Measurements from ENCODE around the gene RPS3.
"Not testable (repeated sequence)": the region's sequence is repeated elsewhere in the genome, so short reads cannot be mapped to it uniquely, and the experiment has no call there.

Gene RPS3

DNA sequence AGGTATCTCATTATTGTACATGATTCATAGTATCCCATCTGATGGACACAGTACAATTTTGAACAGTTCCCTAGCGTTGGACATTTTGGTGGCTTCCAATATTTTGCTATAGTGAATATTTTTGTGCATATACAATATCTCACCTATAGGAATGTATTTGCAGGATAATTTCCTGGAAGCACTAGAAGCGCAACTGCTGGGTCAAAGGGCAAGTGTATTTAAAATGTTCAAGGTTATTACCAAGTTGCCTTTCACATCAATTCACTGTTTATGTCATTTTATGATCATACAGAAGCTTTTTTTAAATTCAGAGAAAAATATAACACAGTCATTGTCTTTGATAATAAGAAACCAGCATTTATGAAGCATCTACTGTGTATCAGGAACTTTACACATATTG lies 19.1 kb upstream of the RPS3 start:
- no peak for DNase-seq (ENCODE audit: low spot score)

DNA sequence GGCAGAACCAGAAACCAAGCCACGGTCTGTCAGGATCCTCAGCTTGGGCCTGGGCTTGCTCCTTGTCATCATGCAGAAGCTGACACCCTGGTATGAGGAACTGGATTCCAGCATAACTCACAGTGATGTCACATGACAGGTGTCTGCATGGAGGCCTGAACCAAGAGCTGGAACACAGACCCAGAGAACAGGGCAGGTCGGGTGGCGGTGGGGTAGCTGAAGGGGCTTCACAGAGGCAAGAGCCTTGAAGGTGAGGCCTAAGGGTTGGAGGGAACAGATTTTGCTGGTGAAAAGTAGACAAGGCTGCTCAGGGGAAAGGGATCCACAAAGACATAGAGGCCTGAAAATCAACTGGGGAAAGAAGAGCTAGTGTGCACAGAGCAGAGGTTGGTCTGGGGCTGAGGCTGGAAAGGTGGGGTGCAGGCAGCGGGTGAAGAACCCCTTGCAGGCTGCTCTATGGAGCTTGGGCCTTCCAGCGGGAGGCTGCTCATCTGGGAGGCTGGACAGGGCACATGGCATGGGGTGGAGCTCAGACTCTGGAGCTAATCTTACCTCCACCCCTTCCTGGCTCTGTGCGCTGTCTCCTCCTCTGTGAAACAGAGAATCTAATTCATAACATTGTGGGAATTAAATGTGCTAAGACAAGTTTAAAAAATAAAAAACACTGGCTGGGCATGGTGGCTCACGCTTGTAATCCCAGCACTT lies 18.4 kb upstream of the RPS3 start:
- DNase-seq (ENCODE audit: low spot score): no peak

DNA sequence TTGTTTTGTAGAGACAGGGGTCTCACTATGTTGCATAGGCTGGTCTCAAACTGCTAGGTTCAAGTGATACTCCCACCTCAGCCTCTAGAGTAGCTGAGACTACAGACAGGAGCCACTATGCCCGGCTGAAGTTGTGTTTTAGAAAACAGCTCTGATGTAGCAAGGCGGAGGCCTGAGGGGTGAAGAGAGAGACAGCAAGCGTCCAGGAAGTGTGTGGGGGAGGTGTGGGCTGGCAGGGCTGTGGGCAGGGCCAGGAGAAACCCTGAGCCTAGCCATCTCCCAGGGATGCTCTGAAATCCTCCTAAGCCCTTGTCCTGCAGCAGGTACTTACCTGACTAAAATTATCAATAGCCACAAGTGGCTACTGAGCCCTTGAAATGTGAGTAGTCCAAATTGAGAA lies 16.1 kb upstream of the RPS3 start:
- DNase-seq (ENCODE audit: low spot score): no peak

DNA sequence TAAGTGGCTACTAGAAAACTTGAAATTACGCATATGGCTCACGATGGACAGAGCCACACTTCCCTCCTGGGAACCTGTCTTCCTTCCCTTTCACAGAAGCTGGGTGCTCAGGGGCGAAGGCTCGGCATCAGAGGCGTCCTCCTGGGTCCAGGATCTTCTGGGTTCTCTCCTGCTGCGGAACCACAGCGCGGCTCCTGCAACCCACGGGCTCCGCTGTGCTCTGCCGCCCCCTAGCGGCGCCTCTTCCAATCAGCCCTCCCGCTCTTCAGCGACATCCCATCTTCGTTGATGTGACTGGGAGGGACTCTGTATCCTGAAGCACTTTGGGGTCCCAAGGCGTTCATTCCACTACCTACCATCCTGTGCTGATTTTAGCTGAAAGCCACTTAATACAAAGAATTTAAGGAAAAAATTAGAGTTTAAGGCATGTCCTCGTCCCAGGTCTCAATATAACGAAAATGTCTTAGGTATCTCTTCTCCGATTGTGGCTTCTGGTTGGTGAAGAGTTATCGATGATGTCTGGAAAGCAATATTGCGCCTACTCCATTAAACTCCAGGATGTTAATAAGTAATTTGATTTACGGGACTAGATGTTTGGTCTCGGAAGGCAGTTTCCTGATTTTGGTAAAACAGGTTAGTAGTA lies 14.8 kb upstream of the RPS3 start:
- peak; percentile 73 for DNase-seq (ENCODE audit: low spot score)

DNA sequence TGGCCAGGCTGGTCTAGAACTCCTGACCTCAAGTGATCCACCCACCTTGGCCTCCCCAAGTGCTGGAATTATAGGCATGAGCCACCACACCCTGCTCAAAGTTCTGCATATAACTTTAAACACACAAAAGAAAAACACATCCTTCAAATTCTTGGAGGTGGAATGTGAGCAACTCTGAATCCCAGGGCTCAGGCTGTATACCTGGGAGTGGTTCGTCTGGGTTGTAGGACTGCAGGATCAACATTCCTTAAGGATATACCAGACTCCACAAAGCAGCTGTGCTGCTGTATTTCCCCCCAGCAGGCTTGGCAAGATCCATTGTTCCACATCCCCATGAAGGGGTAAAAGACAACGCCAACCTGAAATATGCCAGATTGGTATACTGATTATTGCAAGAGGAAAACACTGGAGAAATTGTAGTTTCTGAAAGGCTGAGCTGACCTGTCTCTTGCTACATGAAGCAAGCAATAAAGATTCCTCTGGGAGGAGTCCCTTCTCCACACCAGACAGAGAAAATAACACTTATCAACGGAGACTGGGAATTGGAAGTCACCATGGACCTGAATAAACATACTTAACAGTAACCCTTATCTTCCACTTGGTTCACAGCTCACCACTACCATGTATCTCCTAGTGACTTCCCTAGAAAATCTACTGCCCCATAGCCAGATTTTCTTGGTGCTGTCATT lies 12.2 kb upstream of the RPS3 start:
- no peak for DNase-seq (ENCODE audit: low spot score)

DNA sequence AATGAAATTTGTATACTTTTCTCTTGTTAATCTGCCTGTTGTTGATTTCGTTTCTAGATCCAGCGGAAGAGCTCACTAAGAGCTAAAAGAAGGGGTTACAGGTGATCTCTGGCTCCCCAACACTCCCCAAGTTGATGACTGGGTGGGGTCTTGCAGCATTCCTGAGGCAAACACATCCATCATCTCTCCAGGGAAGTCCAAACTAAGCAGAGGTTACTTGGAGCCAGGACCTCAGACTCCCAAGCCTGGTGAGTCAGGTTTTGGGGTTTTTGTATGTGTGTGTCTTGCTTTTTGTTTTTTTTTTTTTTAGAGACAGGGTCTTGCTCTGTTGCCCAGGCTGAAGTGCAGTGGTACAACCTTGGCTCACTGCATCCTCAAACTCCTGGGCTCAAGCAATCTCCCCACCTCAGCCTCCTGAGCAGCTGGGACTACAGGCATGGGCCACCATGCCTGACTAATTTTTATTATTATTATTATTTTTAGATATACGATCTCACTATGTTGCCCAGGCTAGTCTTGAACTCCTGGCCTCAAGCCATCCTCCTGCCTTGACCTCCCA lies 11.5 kb upstream of the RPS3 start:
- DNase-seq (ENCODE audit: low spot score): no peak

DNA sequence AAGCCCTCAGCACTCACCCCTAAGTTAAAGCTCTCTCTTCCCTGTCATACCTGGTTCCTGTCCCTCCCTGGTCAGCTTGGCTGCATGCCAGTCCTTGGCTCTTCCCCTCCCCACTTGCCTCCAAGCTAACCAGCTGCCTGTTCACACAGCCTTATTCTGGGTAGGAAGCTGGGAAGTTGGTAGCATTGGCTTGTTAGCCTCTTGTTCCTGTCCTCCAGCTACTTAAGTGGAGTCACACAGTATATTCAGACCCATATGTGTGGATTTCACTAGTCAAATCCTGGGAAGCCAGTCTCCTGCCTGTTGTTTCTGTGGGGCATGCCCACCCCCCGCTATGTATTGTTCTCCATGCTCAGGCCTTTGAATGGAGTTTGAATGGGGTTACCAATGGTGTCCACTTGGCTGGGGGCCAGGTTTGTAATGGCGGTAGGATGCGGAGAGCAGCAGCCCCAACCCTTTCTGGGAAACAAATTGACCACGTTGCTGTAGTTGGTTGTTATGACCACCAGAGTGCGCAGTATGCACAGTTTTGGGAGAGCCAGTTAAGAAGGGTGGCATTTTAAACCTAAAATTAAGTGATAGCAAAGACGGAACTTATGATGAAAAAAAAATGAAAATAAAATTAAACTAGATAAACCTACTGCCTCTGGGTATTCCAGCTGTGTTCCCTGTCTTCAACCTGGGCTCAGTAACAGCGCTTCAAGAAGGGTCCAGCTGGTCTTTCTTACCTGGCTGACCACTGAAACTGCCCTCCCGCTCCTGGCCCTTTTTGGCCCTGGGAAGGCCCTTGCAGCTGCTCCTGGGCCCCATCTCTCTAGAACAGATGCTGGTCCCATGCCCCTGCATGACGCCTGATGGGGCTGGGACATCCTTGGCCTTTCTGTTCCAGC lies 10.7 kb upstream of the RPS3 start:
- peak; percentile 89 for DNase-seq (ENCODE audit: low spot score)

DNA sequence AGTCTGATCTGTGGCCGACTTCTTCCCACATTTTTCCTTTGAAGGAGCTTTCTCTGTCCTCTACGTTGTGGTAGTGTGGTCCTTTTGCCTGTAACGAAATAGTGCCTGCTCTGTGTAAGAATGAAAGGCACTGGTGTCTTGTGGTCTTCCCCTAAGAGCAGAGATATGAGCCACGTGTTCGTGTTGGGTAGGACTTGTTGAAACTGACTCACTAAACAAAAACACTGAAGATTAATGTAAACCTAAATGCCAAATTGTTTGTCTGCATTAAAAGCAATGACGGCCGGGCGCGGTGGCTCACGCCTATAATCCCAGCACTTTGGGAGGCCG lies 10.1 kb upstream of the RPS3 start:
- no peak for DNase-seq (ENCODE audit: low spot score)

DNA sequence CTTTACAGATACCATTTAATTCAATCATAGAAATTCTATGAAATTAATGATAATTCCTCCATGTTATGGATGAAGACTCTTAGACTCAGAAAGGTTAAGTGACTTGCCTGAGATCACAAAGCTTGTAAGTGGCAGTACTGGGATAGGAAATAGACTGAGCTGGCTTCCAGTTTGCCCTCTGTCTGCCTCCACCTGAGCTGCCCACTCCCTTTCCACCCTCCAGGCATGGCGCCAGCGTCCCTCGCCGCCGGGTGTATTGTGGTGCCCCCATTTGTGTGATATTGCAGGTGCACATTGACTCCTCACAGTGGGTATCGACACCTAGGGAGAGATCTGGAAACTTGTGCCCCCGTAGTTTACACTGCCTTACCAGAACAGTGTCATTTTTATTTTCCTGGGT lies 9.4 kb upstream of the RPS3 start:
- DNase-seq (ENCODE audit: low spot score): no peak

DNA sequence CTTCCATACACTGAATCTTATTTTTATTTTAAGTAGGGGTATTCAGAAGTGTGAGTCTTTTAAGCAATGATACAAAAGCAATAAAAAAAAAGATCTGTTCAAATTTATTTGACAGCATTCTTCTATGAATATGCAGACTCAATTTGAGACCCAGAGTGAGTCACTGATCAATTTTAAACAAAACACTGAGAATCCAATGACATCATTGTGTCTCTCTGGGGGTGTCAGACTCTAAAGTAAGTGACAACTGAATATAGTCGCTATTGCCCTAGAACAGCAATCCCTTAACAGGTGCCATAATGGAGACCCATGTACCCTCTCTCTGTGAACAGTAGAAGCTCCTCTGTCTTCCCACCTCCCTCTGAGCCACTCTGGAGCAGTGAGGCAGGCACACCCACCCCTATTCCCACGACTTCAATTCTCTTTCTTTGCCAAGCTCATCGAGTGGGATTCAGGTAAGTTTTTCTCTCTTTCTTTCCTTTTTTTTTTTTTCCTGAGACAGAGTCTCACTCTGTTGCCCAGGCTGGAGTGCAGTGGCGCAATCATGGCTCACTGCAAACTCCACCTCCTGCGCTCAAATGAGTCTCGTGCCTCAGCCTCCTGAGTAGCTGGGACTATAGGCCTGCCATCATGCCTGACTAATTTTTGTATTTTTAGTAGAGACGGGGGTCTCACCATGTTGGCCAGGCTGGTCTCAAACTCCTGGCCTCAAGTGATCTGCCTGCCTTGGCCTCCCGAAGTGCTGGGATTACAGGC lies 5.1 kb upstream of the RPS3 start:
- DNase-seq (ENCODE audit: low spot score): no peak

DNA sequence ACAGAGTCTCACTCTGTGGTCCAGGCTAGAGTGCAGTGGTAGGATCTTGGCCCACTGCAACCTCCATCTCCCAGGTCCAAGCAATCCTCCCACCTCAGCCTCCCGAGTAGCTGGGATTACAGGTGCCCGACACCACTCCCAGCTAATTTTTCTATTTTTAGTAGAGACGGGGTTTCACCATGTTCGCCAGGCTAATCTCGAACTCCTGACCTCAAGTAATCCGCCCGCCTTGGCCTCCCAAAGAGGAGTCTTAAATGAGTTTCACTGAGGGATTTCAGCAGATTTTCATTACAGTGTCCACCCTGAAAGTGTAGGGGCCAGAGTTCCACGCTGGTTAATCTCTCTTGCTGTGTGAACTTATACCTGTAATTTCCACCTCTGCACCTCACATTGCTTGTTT lies 412 bp upstream of the RPS3 start:
- no peak for DNase-seq (ENCODE audit: low spot score)

DNA sequence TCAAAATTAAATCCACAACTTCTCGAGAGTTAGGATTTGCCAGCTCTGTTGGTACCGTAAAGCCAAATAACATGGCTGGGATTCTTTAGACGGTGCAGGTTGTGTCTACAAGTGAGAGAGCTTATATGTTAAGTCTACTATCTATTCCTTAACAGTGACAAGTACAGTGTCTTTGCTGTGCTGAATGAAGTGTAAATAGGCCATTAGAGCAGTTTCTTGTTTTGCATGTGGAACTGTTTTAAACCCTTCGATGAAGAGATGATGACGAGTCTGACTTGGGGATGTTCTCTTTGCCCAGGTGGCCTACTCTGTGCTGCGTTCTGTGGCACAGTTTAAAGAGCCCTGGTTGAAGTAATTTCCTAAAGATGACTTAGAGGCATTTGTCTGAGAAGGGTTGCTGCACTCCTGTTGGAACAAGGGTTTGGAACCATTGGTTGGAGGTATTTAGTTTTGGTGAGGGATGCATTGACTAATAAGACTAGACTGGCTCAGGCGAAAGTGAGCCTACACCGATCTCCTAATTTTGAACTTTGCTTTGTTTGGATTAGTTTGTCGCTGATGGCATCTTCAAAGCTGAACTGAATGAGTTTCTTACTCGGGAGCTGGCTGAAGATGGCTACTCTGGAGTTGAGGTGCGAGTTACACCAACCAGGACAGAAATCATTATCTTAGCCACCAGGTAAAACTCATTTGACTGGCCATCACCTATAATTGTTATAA lies 988 bp downstream of the RPS3 start:
- peak; percentile 53 for DNase-seq (ENCODE audit: low spot score)

DNA sequence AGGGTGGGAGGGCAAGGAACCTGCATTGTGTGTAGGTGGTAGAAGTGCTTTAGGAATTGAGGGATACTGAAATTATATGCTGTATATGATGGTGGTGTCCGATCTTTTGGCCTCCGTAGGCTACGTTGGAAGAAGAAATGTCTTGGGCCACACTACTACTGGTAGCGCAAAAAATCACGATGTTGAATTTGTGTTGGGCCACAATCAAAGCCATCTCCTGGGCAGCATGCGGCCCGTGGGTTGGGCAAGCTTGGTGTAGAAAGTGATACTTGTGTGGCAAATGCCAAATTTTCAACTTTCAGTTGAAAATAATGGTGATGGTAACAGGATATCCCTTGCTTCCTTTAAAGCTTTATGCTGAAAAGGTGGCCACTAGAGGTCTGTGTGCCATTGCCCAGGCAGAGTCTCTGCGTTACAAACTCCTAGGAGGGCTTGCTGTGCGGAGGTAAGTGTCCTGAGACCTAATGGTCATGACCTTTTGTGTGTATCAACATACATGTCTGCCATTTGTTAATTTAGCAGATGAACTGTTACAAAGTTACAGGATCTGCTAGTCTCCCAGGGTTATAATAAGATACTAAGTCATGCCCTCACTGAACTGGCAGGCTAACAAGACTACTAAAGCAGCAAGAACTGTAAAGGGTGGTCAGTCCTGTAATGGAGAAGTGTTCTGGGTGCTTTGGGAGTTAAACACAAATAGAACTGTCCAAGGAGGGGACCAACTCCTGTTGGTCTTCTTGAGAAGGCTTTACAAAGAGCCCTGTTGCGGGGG lies 2.9 kb downstream of the RPS3 start:
- no peak for DNase-seq (ENCODE audit: low spot score)

DNA sequence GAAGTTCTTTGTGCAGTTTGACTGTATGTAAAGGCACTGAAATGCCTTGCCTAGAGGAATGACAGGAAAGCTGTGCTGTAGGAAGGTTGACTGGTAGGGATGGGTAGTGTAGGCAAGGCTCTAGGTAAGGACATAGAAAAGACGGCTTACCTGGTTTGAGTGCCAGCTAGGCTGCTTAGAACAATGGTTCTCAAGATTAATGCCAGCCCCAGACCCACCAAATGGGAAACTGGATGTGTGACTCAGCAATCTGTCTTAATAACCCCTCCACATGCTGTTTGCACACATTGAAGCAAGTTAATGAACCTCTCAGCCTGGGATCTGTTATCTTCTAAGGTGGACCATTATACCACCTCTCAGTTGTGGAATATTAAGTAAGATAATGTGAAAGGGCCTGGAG lies 3.7 kb downstream of the RPS3 start:
- no peak for DNase-seq (ENCODE audit: low spot score)

DNA sequence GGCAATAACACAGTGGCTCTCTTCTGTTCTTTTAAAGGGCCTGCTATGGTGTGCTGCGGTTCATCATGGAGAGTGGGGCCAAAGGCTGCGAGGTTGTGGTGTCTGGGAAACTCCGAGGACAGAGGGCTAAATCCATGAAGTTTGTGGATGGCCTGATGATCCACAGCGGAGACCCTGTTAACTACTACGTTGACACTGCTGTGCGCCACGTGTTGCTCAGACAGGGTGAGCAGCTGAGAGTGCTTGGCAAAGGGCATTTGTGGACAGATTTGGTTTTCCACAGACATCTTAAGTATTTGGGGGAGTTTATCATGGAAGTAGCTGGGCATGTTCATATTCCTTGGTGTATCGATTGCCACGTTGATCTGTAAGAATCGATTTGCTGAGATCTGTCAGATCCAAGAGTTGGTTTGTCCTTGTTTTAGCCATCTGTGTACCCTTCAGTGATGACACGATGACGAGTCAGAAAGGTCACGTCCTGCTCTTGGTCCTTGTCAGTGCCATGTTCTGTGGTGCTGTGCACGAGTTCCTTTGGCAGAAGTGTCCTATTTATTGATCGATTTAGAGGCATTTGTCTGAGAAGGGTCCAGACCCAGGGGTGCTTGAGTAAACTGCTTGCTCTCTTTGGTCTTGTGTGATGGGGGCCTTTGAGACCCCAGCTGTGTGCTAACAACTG lies 4.8 kb downstream of the RPS3 start:
- DNase-seq (ENCODE audit: low spot score): no peak

DNA sequence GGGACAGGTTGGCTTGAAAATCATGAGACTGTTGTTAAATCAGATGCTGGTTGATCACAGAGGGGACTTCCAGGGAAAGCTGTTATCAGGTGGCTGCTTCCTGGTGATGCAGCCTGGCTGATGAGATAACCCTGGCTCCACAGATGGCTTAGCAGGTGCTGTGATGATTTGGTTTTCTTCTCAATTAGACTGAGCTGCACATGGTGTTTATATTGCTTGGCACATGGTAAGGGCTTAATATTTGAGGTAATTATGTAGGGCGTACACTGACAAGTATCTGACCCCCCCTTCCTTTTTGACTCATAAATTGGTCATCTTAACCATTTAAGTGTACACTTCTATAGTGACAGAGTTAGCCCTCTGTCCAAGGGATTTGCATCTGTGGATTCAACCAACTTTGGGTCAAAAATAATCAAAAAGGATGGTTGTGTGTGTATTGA lies 7.0 kb downstream of the RPS3 start:
- DNase-seq (ENCODE audit: low spot score): peak; percentile 60

DNA sequence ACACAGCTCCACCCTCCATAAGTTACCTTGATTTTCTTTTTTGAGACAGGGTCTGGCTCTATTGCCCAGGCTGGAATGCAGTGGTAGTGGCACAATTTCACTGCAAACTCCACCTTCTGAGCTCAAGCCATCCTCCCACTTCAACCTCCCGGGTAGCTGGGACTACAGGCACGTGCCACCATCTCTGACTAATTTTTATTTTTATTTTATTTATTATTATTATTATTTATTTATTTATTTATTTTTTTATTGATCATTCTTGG lies 9.6 kb downstream of the RPS3 start:
- DNase-seq (ENCODE audit: low spot score): no peak

DNA sequence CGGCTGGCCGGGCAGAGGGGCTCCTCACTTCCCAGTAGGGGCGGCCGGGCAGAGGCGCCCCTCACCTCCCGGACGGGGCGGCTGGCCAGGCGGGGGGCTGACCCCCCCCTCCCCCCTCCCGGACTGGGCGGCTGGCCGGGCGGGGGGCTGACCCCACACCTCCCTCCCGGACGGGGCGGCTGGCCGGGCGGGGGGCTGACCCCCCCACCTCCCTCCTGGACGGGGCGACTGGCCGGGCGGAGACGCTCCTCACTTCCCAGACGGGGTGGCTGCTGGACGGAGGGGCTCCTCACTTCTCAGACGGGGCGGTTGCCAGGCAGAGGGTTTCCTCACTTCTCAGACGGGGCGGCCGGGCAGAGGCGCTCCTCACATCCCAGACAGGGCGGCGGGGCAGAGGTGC lies 10.7 kb downstream of the RPS3 start:
- not testable (repeated sequence) for DNase-seq (ENCODE audit: low spot score)

DNA sequence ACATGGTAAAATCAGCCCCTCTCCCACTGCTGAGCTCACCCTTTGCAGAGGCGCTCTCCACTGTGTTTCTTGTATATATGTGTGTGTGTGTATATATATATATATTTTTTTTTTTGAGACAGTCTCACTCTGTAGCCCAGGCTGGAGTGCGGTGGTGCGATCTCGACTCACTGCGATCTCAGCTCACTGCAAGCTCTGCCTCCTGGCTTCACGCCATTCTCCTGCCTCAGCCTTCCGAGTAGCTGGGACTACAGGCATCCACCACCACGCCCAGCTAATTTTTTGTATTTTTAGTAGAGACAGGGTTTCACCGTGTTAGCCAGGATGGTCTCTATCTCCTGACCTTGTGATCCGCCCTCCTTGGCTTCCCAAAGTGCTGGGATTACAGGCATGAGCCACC lies 13.8 kb downstream of the RPS3 start:
- DNase-seq (ENCODE audit: low spot score): not testable (repeated sequence)

DNA sequence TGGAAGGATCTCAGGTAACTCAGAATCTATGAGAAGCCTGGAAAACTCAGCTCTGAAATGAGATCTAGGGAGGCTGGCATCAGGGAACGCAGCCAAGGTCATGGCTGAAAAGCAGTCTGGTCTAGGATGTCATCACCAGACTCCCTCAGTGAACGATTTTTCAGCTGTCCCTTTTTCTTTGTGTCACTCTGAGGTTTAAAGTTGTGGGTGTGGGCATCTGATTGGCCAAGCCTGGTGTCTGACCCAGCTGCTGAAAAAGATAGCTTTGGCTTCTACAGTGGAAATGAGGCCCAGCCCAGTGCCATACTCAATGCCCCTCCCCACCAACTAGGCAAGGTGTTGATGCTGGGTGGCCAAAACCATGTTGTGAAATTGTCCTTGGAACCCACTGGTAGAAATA lies 14.5 kb downstream of the RPS3 start:
- DNase-seq (ENCODE audit: low spot score): no peak

All from NAMALWA (cell line).